Measurements from ENCODE around the gene TMED8.
"Not testable (repeated sequence)": the region's sequence is repeated elsewhere in the genome, so short reads cannot be mapped to it uniquely, and the experiment has no call there.

TMED8 gene

GRCh38 chr14:77364146-77364545 lies 12.7 kb downstream of the TMED8 start:
- no peak for DNase-seq (ENCODE audit: low read depth in 2 of 2)

DNA sequence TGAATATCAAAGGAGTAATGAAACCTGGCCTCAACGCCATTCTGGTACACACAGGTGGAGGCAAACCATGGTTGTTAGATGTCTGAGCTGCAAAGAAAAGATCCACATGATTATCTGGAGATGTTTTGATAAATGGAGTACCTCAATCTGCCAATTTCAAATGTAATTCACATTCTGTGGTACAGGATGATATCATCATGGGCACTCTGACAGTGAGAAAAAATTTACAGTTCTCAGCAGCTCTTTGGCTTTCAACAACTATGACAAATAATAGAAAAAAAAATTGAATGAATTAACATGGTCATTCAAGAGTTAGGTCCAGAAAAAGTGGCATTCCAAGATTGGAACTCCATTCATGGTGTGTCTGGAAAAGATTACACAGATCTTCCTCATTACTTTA lies 17.3 kb downstream of the TMED8 start:
- DNase-seq (ENCODE audit: low read depth in 2 of 2): no peak

- no peak for DNase-seq (ENCODE audit: low read depth in 2 of 2)
Observed at GRCh38 chr14:77356899-77357298, 20.0 kb downstream of the TMED8 start.

GRCh38 chr14:77355811-77356210 lies 21.1 kb downstream of the TMED8 start:
- no peak for DNase-seq (ENCODE audit: low read depth in 2 of 2)

DNA sequence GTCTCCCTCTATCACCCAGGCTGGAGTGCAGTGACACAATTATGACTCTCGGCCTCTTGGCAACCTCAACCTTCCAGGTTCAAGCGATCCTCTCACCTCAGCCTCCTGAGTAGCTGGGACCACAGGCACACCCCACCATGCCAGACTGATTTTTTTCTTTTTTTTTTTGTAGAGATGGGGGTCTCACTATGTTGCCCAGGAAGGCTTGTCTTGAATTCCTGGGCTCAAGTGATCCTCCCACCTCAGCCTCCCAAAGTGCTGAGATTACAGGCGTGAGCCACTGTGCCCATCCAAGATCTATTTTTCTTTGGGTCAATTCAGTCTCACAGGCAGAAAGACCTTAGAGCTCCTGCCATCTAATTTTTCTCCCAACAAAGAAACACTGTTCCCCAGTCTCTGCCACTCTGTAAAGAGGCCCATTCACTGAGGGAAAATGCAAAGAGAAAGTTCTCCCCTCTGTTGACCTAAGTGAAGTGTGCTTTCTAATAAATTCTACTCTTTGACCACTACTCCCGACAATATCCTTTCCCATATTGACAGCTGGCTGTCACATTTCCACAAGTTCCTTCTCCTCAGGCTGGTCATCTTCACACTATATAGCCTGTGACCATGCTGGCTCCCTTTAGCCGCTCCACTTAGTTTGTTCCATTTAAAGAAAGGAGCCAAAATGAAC lies 23.3 kb downstream of the TMED8 start:
- DNase-seq (ENCODE audit: low read depth in 2 of 2): no peak

- no peak for DNase-seq (ENCODE audit: low read depth in 2 of 2)
Observed at GRCh38 chr14:77347751-77348150, 29.1 kb downstream of the TMED8 start.

DNA sequence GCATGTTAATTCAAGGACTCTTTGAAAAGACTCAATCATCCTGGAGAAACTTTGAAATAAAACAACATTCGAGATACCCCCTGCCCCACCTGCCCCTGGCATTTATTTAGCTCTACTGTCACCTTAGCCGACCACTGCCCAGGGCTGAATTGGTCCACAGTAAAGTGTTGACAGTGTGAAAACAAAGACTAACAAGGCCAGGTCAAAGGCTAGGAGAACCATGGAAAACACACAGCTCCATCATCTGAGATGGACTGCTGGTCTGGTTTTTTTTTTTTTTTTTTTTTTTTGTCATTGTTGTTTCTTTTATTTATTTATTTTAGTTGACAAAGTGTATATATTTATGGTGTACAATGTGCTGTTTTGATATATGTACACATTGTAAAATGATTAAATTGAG lies 30.4 kb downstream of the TMED8 start:
- no peak for DNase-seq (ENCODE audit: low read depth in 2 of 2)

DNA sequence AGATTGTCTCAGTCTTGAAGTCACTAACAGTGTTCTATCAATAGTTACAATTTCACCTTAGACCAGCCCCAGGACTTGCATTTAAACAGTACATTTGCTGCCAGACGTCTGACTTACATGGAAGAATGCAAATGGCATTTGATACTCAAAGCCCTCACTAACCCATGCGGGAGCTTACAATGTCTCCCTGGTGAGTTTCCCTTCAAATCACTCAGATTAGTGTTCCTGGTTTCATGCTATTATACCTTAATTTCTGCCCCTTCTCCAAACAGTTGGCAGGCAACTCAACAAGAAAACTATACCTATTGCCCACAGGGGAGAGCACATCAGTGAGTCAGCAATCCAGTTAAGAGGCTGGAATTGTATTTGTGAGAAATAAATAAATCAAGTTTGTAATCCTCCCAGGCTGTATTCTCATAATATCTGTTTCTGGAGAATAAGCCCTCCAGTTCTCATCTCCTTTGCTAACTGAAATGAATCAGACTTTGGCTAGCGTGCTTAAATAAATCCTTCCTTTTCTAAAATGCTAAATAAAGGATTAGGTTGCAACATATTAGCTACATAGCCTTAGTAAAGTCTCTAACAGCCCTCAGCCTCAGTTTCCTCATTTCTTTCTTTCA lies 32.4 kb downstream of the TMED8 start:
- no peak for DNase-seq (ENCODE audit: low read depth in 2 of 2)

DNA sequence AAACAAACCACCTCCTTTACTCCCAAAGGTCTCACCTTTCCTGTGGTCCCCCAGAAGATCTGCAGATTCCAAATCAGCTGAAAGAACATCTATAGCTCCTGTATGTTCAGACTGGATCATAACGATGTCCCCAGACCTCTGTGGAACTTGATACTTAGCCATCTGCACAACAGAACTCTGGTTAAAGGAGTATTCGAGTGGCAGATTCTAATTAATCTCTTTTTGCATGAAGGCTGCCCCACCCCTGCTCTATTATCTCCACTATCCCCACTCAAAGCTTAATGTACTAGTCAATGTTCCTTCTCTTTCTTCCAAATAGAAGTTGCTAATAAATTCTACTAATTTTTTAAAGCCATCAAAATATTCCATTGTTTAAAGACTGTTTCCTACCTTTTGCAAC lies 33.2 kb downstream of the TMED8 start:
- no peak for DNase-seq (ENCODE audit: low read depth in 2 of 2)

GRCh38 chr14:77342726-77343397 lies 34.0 kb downstream of the TMED8 start:
- DNase-seq (ENCODE audit: low read depth in 2 of 2): no peak

DNA sequence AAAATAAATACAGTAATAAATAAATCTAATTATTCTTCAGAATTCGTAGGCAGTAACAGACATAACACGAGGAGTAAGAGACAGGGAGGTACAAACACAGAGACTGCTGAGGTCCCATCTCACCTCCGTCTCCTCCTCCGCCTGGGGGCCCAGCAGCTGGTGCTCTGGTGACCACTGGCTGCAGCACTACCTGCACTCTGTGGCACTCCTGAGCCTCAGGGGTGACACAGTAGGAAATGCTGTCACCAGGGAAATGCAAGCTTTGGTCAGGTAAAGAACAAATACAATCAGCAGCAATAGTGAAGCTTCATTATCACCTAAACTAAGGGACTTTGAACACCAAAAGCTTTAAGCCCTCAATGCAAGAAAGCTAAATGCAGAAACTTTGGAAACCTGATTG lies 36.5 kb downstream of the TMED8 start:
- DNase-seq (ENCODE audit: low read depth in 2 of 2): no peak

DNA sequence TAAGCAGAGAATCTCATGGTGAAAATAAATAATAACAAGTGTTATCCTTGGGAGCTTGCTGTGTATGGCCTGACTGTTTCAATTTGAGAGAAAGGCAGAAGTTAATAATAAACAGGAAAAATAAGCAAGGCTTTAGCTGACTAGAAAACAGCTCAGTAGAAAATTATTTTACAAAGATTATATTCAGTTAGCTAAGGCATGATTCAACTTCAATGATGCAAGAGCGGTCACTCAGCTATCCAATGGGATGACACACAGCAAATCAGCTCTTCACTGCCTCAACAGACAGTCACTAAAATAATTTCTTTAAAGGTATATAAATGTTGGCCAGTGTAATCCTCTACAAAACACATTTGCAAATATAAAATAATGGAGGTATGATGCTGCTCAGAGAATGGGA lies 37.5 kb downstream of the TMED8 start:
- DNase-seq (ENCODE audit: low read depth in 2 of 2): no peak

- no peak for DNase-seq (ENCODE audit: low read depth in 2 of 2)
Observed at GRCh38 chr14:77338302-77338701, 38.6 kb downstream of the TMED8 start.

- DNase-seq (ENCODE audit: low read depth in 2 of 2): no peak
Observed at GRCh38 chr14:77337880-77338279, 39.0 kb downstream of the TMED8 start.

- not testable (repeated sequence) for DNase-seq (ENCODE audit: low read depth in 2 of 2)
Observed at GRCh38 chr14:77337255-77337654, 39.6 kb downstream of the TMED8 start.

- DNase-seq (ENCODE audit: low read depth in 2 of 2): no peak
Observed at GRCh38 chr14:77335576-77335975, 41.3 kb downstream of the TMED8 start.

GRCh38 chr14:77329872-77330271 lies 47.0 kb downstream of the TMED8 start:
- no peak for DNase-seq (ENCODE audit: low read depth in 2 of 2)

GRCh38 chr14:77327111-77327510 lies 49.8 kb downstream of the TMED8 start:
- DNase-seq (ENCODE audit: low read depth in 2 of 2): no peak

DNA sequence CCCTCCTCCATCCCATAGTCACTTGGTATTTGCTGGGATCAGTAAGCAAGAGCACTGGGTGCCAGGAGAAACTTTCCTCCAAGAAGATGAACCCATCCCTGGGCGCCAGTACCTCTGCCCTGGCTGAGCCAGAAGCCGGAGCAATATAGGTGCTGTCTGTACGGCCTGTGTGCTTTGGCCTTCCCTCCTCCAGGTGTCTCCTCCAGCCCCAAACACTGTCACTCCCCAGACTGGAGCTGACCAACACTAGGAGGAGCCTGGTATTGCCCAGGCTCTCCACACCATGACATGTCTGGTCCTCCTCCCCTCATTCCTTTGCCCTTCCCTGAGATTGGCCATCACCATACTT lies 51.2 kb downstream of the TMED8 start:
- no peak for DNase-seq (ENCODE audit: low read depth in 2 of 2)

GRCh38 chr14:77324816-77325745 lies 51.8 kb downstream of the TMED8 start:
- no peak for DNase-seq (ENCODE audit: low read depth in 2 of 2)

DNA sequence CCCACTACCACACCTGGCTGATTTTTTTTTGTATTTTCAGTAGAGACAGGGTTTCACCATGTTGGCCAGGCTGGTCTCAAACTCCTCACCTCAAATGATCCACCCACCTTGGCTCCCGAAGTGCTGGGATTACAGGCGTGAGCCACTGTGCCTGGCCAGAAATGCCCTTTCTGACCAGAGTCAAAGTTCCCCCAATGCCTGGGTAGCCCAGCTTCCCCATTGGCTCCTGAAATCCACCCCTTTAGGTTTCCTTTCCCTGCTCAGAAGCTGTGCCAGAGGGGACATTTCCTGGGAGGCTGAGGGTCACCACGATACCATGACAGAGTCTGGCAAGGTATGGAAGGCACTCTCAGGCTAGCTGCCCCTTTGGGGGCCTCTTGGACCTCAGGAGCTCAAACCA lies 52.6 kb downstream of the TMED8 start:
- DNase-seq (ENCODE audit: low read depth in 2 of 2): no peak

DNA sequence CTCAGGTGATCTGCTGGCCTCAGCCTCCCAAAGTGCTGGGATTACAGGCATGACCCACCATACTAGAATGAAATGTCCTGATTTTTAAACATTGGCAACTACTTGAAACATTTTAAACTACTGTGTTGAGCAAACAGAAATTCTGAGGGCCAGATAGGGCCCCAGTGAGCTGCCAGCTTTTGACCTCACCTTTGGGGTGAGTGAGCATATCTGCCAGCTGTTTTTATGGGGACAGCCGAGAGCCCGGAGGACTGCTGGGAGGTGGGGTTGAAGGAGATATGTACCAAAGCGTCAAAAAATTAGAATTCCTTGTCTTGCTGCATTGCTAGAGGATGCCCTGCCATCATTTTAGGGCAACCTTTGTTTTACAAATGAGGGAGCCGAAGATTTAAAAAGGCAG lies 53.3 kb downstream of the TMED8 start:
- no peak for DNase-seq (ENCODE audit: low read depth in 2 of 2)

Data from stimulated activated CD8-positive, alpha-beta memory T cell treated with anti-CD3 and anti-CD28 coated beads, Interleukin-15, amount 100 ng/mL, for 48 hours (primary cell).